ENCODE measurements around the gene SBF1. TPM values are rescaled to one million over a fixed set of nuclear protein-coding genes. Genes with fewer than 3 reads are reported as not detected.
"Not testable (repeated sequence)": the region's sequence is repeated elsewhere in the genome, so short reads cannot be mapped to it uniquely, and the experiment has no call there.

The SBF1 gene
- total RNA-seq, 1 donor from 2014 or later: 35.3 TPM

- DNase-seq (ENCODE audit: low read depth in 2 of 2): no peak
These were observed 73.9 kb downstream of the SBF1 start for GRCh38 chr22:50400931-50401330.

GRCh38 chr22:50400406-50400805 is 74.4 kb downstream of the SBF1 start:
- DNase-seq (ENCODE audit: low read depth in 2 of 2): no peak

- peak; percentile 37 to 68 for DNase-seq (ENCODE audit: low read depth in 2 of 2)
These were observed 75.0 kb downstream of the SBF1 start for GRCh38 chr22:50399751-50400331.

- DNase-seq (ENCODE audit: low read depth in 2 of 2): no peak
These were observed 75.8 kb downstream of the SBF1 start for GRCh38 chr22:50398831-50399648.

GRCh38 chr22:50397371-50398060 is 77.3 kb downstream of the SBF1 start:
- DNase-seq (ENCODE audit: low read depth in 2 of 2): not testable (repeated sequence)

GRCh38 chr22:50396751-50397370 is 78.0 kb downstream of the SBF1 start:
- no peak for DNase-seq (ENCODE audit: low read depth in 2 of 2)

Other genes with a start within 250 kb of the SBF1 start
- gene TUBGCP6, start 230.0 kb downstream of the SBF1 start, total RNA-seq: 11.8 and 21.2 TPM in 2 replicates
- gene HDAC10, start 223.8 kb downstream of the SBF1 start, total RNA-seq: 9.4 and 11.3 TPM in 2 replicates
- 37.0 and 53.6 TPM in 2 replicates for gene MAPK12, start 213.4 kb downstream of the SBF1 start, total RNA-seq
- 16.3 and 21.8 TPM in 2 replicates for gene MAPK11, start 204.7 kb downstream of the SBF1 start, total RNA-seq
- 47.3 and 55.2 TPM in 2 replicates for gene PLXNB2, start 167.4 kb downstream of the SBF1 start, total RNA-seq
- gene DENND6B, start 148.0 kb downstream of the SBF1 start, total RNA-seq: 0.65 and 1.8 TPM in 2 replicates
- 32.9 and 37.7 TPM in 2 replicates for gene PPP6R2, start 131.7 kb downstream of the SBF1 start, total RNA-seq
- gene ADM2, start 6.5 kb upstream of the SBF1 start, total RNA-seq: 0.22 and 0.99 TPM in 2 replicates
- not detected in 2 replicates for gene MIOX, start 11.8 kb upstream of the SBF1 start, total RNA-seq
- 18.7 and 27.0 TPM in 2 replicates for gene LMF2, start 32.7 kb upstream of the SBF1 start, total RNA-seq
- gene NCAPH2, start 33.2 kb upstream of the SBF1 start, total RNA-seq: 14.5 and 17.0 TPM in 2 replicates
- 1.3 and 2.4 TPM in 2 replicates for gene SCO2, start 50.6 kb upstream of the SBF1 start, total RNA-seq
- gene TYMP, start 55.0 kb upstream of the SBF1 start, total RNA-seq: 8.9 and 19.8 TPM in 2 replicates
- gene KLHDC7B, start 70.9 kb upstream of the SBF1 start, total RNA-seq: not detected in 2 replicates
- not detected in 2 replicates for gene SYCE3, start 87.9 kb upstream of the SBF1 start, total RNA-seq
- 1.5 and 5.2 TPM in 2 replicates for gene CPT1B, start 103.4 kb upstream of the SBF1 start, total RNA-seq
- gene CHKB, start 107.8 kb upstream of the SBF1 start, total RNA-seq: 20.5 and 25.4 TPM in 2 replicates
- 0.20 and 0.22 TPM in 2 replicates for gene MAPK8IP2, start 125.8 kb upstream of the SBF1 start, total RNA-seq
- 8.7 and 11.3 TPM in 2 replicates for gene ARSA, start 153.1 kb upstream of the SBF1 start, total RNA-seq
- 7.6 and 11.5 TPM in 2 replicates for gene SHANK3, start 197.8 kb upstream of the SBF1 start, total RNA-seq